GM23338 (cell line): ENCODE measurements around the gene CCNI. TPM values are rescaled to one million over a fixed set of nuclear protein-coding genes. Genes with fewer than 3 reads are reported as not detected.

Source experiments
- ATAC-seq: fragments of 200-7000 bp; cut with Tn5 transposase; 3 replicates; pipeline ENCODE4 v1.9.1; 2020
- DNase-seq: peaks from one replicate; pipeline ENCODE4 v3.0.0-alpha.2; 2015; ENCODE audit warnings: low spot score
- H2AFZ ChIP-seq: fragments of 200-600 bp; sonication (generic); 2 replicates; pipeline ENCODE4 v1.8.0; 2016; ENCODE audit warnings: antibody characterized with exemption, mild to moderate bottlenecking, moderate library complexity
- H3F3A ChIP-seq: fragments of 200-600 bp; sonication (generic); replicated peaks from 2 replicates; pipeline ENCODE4 v1.8.0; 2017; ENCODE audit warnings: antibody characterized with exemption, mixed run types, low read depth
- H3K27ac ChIP-seq: fragments of 200-600 bp; sonication (generic); 2 replicates; pipeline ENCODE4 v1.6.1; 2016; ENCODE audit warnings: low read depth
- H3K27me3 ChIP-seq: fragments of 200-600 bp; sonication (generic); 2 replicates; pipeline ENCODE4 v1.8.0; 2016; ENCODE audit warnings: mild to moderate bottlenecking, mixed run types, moderate library complexity; ENCODE audit not compliant: insufficient read depth
- H3K36me3 ChIP-seq: fragments of 200-600 bp; sonication (generic); 2 replicates; pipeline ENCODE4 v1.8.0; 2016; ENCODE audit warnings: mild to moderate bottlenecking; ENCODE audit not compliant: insufficient read depth
- H3K4me1 ChIP-seq: fragments of 200-600 bp; sonication (generic); 2 replicates; pipeline ENCODE4 v1.8.0; 2016; ENCODE audit warnings: mild to moderate bottlenecking, moderate library complexity; ENCODE audit not compliant: insufficient read depth
- H3K4me2 ChIP-seq: fragments of 200-600 bp; sonication (generic); 2 replicates; pipeline ENCODE4 v1.7.1; 2017; ENCODE audit warnings: mixed run types
- H3K4me3 ChIP-seq: fragments of 200-600 bp; sonication (generic); 2 replicates; pipeline ENCODE4 v1.6.1; 2016; ENCODE audit warnings: mixed run types
- H3K79me2 ChIP-seq: fragments of 200-600 bp; sonication (generic); replicated peaks from 2 replicates; pipeline ENCODE4 v1.8.0; 2017; ENCODE audit warnings: mild to moderate bottlenecking; ENCODE audit not compliant: insufficient read depth
- H3K9me2 ChIP-seq: fragments of 200-600 bp; sonication (generic); 2 replicates; pipeline ENCODE4 v1.8.0; 2017; ENCODE audit not compliant: insufficient read depth
- H4K20me1 ChIP-seq: fragments of 200-600 bp; sonication (generic); replicated peaks from 2 replicates; pipeline ENCODE4 v1.8.0; 2017; ENCODE audit warnings: mild to moderate bottlenecking; ENCODE audit not compliant: insufficient read depth
- H3K27ac Mint-ChIP-seq: 2 replicates; pipeline ENCODE4 v1.8.0; 2020; ENCODE audit warnings: inconsistent platforms, mild to moderate bottlenecking, moderate library complexity, mixed read lengths
- H3K27me3 Mint-ChIP-seq: 3 replicates; pipeline ENCODE4 v1.8.0; 2022; ENCODE audit warnings: low read depth, mild to moderate bottlenecking, moderate library complexity, mixed read lengths, inconsistent platforms; ENCODE audit not compliant: insufficient read depth, poor library complexity
- H3K36me3 Mint-ChIP-seq: 3 replicates; pipeline ENCODE4 v1.8.0; 2021; ENCODE audit warnings: low read depth, mild to moderate bottlenecking, inconsistent platforms, moderate library complexity, mixed read lengths
- H3K4me1 Mint-ChIP-seq: 3 replicates; pipeline ENCODE4 v1.8.0; 2020; ENCODE audit warnings: mild to moderate bottlenecking, inconsistent platforms, mixed read lengths
- H3K4me3 Mint-ChIP-seq: 3 replicates; pipeline ENCODE4 v1.8.0; 2021; ENCODE audit warnings: moderate library complexity, mild to moderate bottlenecking, inconsistent platforms, mixed read lengths
- H3K9me3 Mint-ChIP-seq: 3 replicates; pipeline ENCODE4 v1.8.0; 2020; ENCODE audit warnings: moderate library complexity, mild to moderate bottlenecking, inconsistent platforms, mixed read lengths
- CREB1 ChIP-seq: fragments of 250-450 bp; sonication (Bioruptor Pico); IDR thresholded peaks from 2 replicates; pipeline ENCODE4 v1.5.0; 2020; ENCODE audit warnings: low read depth, mild to moderate bottlenecking, moderate library complexity
- CTCF ChIP-seq, 2 experiments: fragments of 200-600 bp in 1 of 2; sonication (generic) in 1 of 2; conservative IDR thresholded peaks; 2 replicates each; pipeline versions ENCODE4 v1.5.1 to v1.6.1; 2016 to 2017; ENCODE audit warnings: antibody characterized with exemption in 2 of 2, low read depth in 2 of 2, mild to moderate bottlenecking in 2 of 2, moderate library complexity in 1 of 2
- ETS1 ChIP-seq: IDR thresholded peaks from 2 replicates; pipeline ENCODE4 v1.6.1; 2016; ENCODE audit warnings: antibody characterized with exemption
- EZH2 ChIP-seq: fragments of 200-600 bp; sonication (generic); IDR thresholded peaks from one replicate; pipeline ENCODE4 v1.8.0; 2017; ENCODE audit warnings: antibody characterized with exemption, mild to moderate bottlenecking, low read depth; ENCODE audit not compliant: unreplicated experiment
- EZH2phosphoT487 ChIP-seq: fragments of 200-600 bp; sonication (generic); IDR thresholded peaks from one replicate; pipeline ENCODE4 v1.8.1; 2018; ENCODE audit warnings: antibody characterized with exemption; ENCODE audit not compliant: unreplicated experiment
- JUNB ChIP-seq: IDR thresholded peaks from one replicate; pipeline ENCODE4 v1.6.1; 2016; ENCODE audit warnings: antibody characterized with exemption; ENCODE audit not compliant: unreplicated experiment
- NANOG ChIP-seq: IDR thresholded peaks from 2 replicates; pipeline ENCODE4 v1.6.1; 2016; ENCODE audit warnings: antibody characterized with exemption, borderline replicate concordance
- POLR2AphosphoS5 ChIP-seq: IDR thresholded peaks from 2 replicates; pipeline ENCODE4 v1.6.1; 2016; ENCODE audit warnings: antibody characterized with exemption, low read depth
- REST ChIP-seq: IDR thresholded peaks from one replicate; pipeline ENCODE4 v1.6.1; 2018; ENCODE audit warnings: antibody characterized with exemption; ENCODE audit not compliant: unreplicated experiment
- STAT1 ChIP-seq: IDR thresholded peaks from one replicate; pipeline ENCODE4 v1.6.1; 2016; ENCODE audit warnings: antibody characterized with exemption; ENCODE audit not compliant: unreplicated experiment
- ZNF114 ChIP-seq: fragments of 250-450 bp; sonication (Bioruptor Pico); IDR thresholded peaks from 2 replicates; pipeline ENCODE4 v1.5.0; 2020; ENCODE audit warnings: mild to moderate bottlenecking, moderate library complexity
- ZNF331 ChIP-seq: fragments of 250-450 bp; sonication (Bioruptor Pico); IDR thresholded peaks from 2 replicates; pipeline ENCODE4 v1.5.0; 2020; ENCODE audit warnings: low read depth, mild to moderate bottlenecking, moderate library complexity
- polyA plus RNA-seq: library from polyadenylated mRNA; unstranded; fragments of >200 nt; fragmentation: Nextera tagmentation; extraction: Ambion mirVana; gene quantifications from 2 replicates; pipeline ENCODE4 v1.2.1, GENCODE V29; 2016
- total RNA-seq: library from RNA; depleted of rRNA; stranded (reverse); fragments of >200 nt; shearing (Covaris generic); gene quantifications from 2 replicates; pipeline ENCODE4 v1.2.3, GENCODE V29; 2014

The CCNI gene
- total and polyA plus RNA-seq, 2 experiments from 2014 or later = 207 to 248 TPM

GRCh38 chr4:77075869-77076799 lies at the start of gene CCNI (continued):
- TF ChIP-seq EZH2phosphoT487 (no peak), JUNB (no peak)

GRCh38 chr4:77124576-77124975 lies 48.8 kb upstream of the CCNI start:
- Mint-ChIP-seq H3K27ac (no peak overlapping the region), H3K4me3 (no peak overlapping the region), H3K4me1 (peaks cover 23% of the 10 kb centered on the region), H3K36me3 (no peaks in the 10 kb centered on the region), H3K27me3 (peaks cover 5% of the 10 kb centered on the region), H3K9me3 (no peaks in the 10 kb centered on the region)
- no peaks in the 10 kb centered on the region for H3K36me3 ChIP-seq
- no peak for DNase-seq
- no peaks in the 10 kb centered on the region for H3K79me2 ChIP-seq
- no peaks in the 10 kb centered on the region; the same call in 1 of the 2 replicates for H3K9me2 ChIP-seq
- H2AFZ ChIP-seq = peak overlapping the region; percentile 38; the same call in 1 of the 2 replicates
- no peak overlapping the region for H3K4me2 ChIP-seq
- H3K27ac ChIP-seq = no peak overlapping the region
- H3F3A ChIP-seq = no peaks in the 10 kb centered on the region
- no peak overlapping the region for H3K4me3 ChIP-seq
- H4K20me1 ChIP-seq = no peaks in the 10 kb centered on the region
- ATAC-seq = no peak
- H3K4me1 ChIP-seq = peaks cover 32% of the 10 kb centered on the region
- H3K27me3 ChIP-seq = no peaks in the 10 kb centered on the region
- TF ChIP-seq CTCF (conservative IDR thresholded peaks at IDR 0.05; ENCODE audit: low read depth in 2 of 2) = no peak
- no peak for TF ChIP-seq NANOG
- TF ChIP-seq ZNF114 (CRISPR knock-in tag) = no peak
- no peak for TF ChIP-seq JUNB
- no peak for TF ChIP-seq REST
- no peak for TF ChIP-seq POLR2AphosphoS5
- no peak for TF ChIP-seq EZH2
- no peak for TF ChIP-seq ETS1
- TF ChIP-seq STAT1 = no peak
- no peak for TF ChIP-seq CREB1 (CRISPR knock-in tag)
- no peak for TF ChIP-seq EZH2phosphoT487
- no peak for TF ChIP-seq ZNF331 (CRISPR knock-in tag)
